DND-41 (cell line): Measurements from ENCODE around the gene SLC39A6.

Source experiments
- ATAC-seq: fragments of 200-7000 bp; cut with Tn5 transposase; 3 replicates; pipeline ENCODE4 v1.9.1; 2021; ENCODE audit warnings: low read depth; ENCODE audit not compliant: insufficient read depth
- DNase-seq: peaks from one replicate; pipeline ENCODE4 v3.0.0-alpha.2; 2020
- H2AFZ ChIP-seq: 2 replicates; pipeline ENCODE4 v1.6.0; 2012; ENCODE audit warnings: low read depth, low read length
- H3K27ac ChIP-seq: 2 replicates; pipeline ENCODE4 v1.5.1; 2012; ENCODE audit warnings: low read length, inconsistent platforms
- H3K27me3 ChIP-seq: fragments of 200-600 bp; sonication (generic); 2 replicates; pipeline ENCODE4 v1.6.0; 2012; ENCODE audit warnings: low read length, mild to moderate bottlenecking, inconsistent platforms; ENCODE audit not compliant: insufficient read depth, poor library complexity
- H3K36me3 ChIP-seq: 2 replicates; pipeline ENCODE4 v1.5.1; 2012; ENCODE audit warnings: low read length, inconsistent platforms; ENCODE audit not compliant: insufficient read depth
- H3K4me1 ChIP-seq: 2 replicates; pipeline ENCODE4 v1.5.1; 2012; ENCODE audit warnings: mild to moderate bottlenecking, low read length; ENCODE audit not compliant: insufficient read depth
- H3K4me2 ChIP-seq: 2 replicates; pipeline ENCODE4 v1.6.0; 2012; ENCODE audit warnings: mild to moderate bottlenecking, moderate library complexity, low read length, inconsistent platforms; ENCODE audit not compliant: insufficient read depth
- H3K4me3 ChIP-seq, 2 experiments: fragments of 200-600 bp in 1 of 2; shearing (Covaris generic) in 1 of 2; 2 replicates each; pipeline ENCODE4 v1.5.1; 2012 to 2016; ENCODE audit warnings: inconsistent platforms in 2 of 2, low read length in 2 of 2, mild to moderate bottlenecking in 2 of 2, low read depth in 1 of 2, moderate library complexity in 1 of 2
- H3K79me2 ChIP-seq: 2 replicates; pipeline ENCODE4 v1.6.0; 2012; ENCODE audit warnings: low read length, inconsistent platforms; ENCODE audit not compliant: insufficient read depth
- H3K9ac ChIP-seq: 2 replicates; pipeline ENCODE4 v1.6.0; 2012; ENCODE audit warnings: low read depth, mild to moderate bottlenecking, inconsistent platforms, low read length, moderate library complexity
- H3K9me3 ChIP-seq: 2 replicates; pipeline ENCODE4 v1.5.1; 2012; ENCODE audit warnings: low read length, moderate library complexity, mild to moderate bottlenecking, inconsistent platforms; ENCODE audit not compliant: insufficient read depth, severe bottlenecking
- H4K20me1 ChIP-seq: 2 replicates; pipeline ENCODE4 v1.6.0; 2012; ENCODE audit warnings: low read length; ENCODE audit not compliant: insufficient read depth
- EZH2 ChIP-seq: IDR thresholded peaks from 3 replicates; pipeline ENCODE4 v1.6.1; 2012; ENCODE audit warnings: borderline replicate concordance, low read depth, mild to moderate bottlenecking, moderate library complexity, low read length, inconsistent platforms; ENCODE audit not compliant: severe bottlenecking
- TF ChIP-seq, protein P1 (sequence below): IDR thresholded peaks from 2 replicates; pipeline ENCODE4 v1.5.1; 2012; ENCODE audit warnings: borderline replicate concordance, low read length, moderate library complexity, mild to moderate bottlenecking; ENCODE audit not compliant: poor library complexity, severe bottlenecking; ENCODE audit errors: extremely low read depth

SLC39A6 gene

DNA sequence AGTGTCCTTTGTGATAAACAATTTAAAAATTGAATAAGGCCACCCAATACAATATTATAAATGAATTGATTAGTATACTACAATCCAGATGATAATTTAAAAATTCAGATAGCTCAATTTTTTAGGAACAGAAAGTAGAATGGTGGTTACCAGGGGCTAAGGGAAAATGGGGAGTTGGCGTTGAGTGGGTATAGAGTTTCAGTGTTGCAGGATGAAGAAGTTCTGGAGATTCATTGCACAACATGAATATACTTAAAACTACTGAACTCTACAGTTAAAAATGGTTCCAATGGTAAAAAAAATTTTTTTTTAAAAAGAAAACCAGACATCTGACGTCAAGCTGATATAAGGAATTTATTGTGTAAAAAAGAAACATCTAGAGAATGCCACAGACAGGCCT lies 20.9 kb downstream of the SLC39A6 start:
- Histone ChIP-seq H3K4me1 (no peaks in the 10 kb centered on the region), H3K27me3 (no peaks in the 10 kb centered on the region), H3K9me3 (no peaks in the 10 kb centered on the region), H3K4me3 (no peak overlapping the region), H3K4me2 (no peak overlapping the region), H3K36me3 (peaks cover 32% of the 10 kb centered on the region), H4K20me1 (no peaks in the 10 kb centered on the region), H3K9ac (no peak overlapping the region), H2AFZ (no peak overlapping the region), H3K79me2 (no peaks in the 10 kb centered on the region), H3K27ac (no peak overlapping the region)
- TF ChIP-seq, protein P1, sequence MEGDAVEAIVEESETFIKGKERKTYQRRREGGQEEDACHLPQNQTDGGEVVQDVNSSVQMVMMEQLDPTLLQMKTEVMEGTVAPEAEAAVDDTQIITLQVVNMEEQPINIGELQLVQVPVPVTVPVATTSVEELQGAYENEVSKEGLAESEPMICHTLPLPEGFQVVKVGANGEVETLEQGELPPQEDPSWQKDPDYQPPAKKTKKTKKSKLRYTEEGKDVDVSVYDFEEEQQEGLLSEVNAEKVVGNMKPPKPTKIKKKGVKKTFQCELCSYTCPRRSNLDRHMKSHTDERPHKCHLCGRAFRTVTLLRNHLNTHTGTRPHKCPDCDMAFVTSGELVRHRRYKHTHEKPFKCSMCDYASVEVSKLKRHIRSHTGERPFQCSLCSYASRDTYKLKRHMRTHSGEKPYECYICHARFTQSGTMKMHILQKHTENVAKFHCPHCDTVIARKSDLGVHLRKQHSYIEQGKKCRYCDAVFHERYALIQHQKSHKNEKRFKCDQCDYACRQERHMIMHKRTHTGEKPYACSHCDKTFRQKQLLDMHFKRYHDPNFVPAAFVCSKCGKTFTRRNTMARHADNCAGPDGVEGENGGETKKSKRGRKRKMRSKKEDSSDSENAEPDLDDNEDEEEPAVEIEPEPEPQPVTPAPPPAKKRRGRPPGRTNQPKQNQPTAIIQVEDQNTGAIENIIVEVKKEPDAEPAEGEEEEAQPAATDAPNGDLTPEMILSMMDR = no peak
- no peak for TF ChIP-seq EZH2
- no peak for DNase-seq
- ATAC-seq = no peak

DNA sequence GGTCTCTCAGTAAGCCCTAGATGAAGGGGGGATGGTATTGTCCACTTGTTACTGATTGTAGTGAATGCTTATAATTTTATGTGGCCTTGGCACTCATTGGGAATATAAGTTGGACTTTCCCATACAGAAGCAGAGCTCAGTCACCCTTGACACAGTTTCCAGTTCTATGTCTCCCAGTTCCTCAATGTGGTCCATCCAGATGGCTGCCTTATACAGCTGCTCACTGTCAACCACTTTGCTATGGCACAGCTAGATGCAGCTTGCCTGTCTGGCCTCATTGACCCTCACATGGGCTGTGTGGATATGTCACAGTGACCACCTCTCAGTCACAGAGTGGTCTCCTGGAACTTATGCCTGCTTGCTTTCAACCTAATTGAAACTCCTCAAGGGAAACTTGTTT lies 21.7 kb downstream of the SLC39A6 start:
- Histone ChIP-seq H3K9me3 (no peaks in the 10 kb centered on the region), H3K79me2 (no peaks in the 10 kb centered on the region), H3K36me3 (peaks cover 26% of the 10 kb centered on the region), H3K4me3 (no peak overlapping the region), H3K27me3 (no peaks in the 10 kb centered on the region), H3K9ac (no peak overlapping the region), H3K4me1 (no peaks in the 10 kb centered on the region), H3K27ac (no peak overlapping the region), H2AFZ (no peak overlapping the region), H4K20me1 (no peaks in the 10 kb centered on the region), H3K4me2 (no peak overlapping the region)
- DNase-seq (no peak), ATAC-seq (no peak)
- TF ChIP-seq, protein P1 = no peak
- TF ChIP-seq EZH2 = no peak

DNA sequence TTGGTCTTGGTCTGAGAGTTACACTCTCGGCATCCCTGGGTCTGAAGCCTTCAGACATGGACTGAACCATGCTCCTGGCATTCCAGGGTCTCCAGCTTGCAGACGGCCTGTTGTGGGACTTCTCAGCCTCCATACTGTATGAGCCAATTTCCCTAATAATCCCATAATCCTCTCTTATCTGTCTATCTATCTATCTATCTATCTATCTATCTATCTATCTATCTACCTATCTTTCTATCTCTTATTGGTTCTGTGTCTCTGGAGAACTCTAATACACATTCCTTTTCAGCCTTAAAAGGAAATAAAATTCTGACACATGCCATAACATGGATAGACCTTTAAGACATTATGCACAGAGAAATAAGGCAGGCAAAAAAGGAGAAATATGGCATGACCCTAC lies 24.4 kb downstream of the SLC39A6 start:
- no peak overlapping the region for H2AFZ ChIP-seq
- ATAC-seq = no peak
- no peaks in the 10 kb centered on the region for H3K79me2 ChIP-seq
- H3K36me3 ChIP-seq = peaks cover 5% of the 10 kb centered on the region; the same call in 1 of the 2 replicates
- H3K27me3 ChIP-seq = no peaks in the 10 kb centered on the region
- H3K4me1 ChIP-seq = no peaks in the 10 kb centered on the region
- no peaks in the 10 kb centered on the region for H4K20me1 ChIP-seq
- no peak overlapping the region for H3K4me2 ChIP-seq
- H3K9me3 ChIP-seq = peaks cover 9% of the 10 kb centered on the region
- H3K4me3 ChIP-seq = no peak overlapping the region
- H3K27ac ChIP-seq = no peak overlapping the region
- H3K9ac ChIP-seq = no peak overlapping the region
- no peak for TF ChIP-seq EZH2
- TF ChIP-seq, protein P1 = no peak
- no peak for DNase-seq

DNA sequence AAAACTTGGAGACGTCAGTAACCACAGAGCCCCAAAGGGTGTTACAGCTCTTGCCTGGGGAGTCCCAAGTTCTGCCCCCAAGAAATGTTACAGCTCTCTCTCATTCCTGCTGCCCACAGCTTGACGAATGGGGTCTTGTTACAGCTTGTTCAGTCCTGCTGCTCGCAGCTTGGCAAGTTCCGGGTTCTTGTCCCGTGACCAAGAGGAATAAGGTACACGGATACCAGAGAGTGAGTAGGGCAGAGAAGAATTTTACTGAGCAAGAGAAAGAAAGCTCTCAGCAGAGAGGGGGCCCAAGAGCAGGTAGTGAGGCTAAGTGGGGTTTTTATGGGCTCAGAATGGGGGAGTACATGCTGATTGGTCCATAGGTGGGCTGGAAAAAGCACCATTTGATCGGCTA lies 27.2 kb downstream of the SLC39A6 start:
- Histone ChIP-seq H4K20me1 (no peaks in the 10 kb centered on the region), H2AFZ (no peak overlapping the region), H3K27me3 (no peaks in the 10 kb centered on the region), H3K4me1 (no peaks in the 10 kb centered on the region), H3K4me3 (no peak overlapping the region), H3K36me3 (no peaks in the 10 kb centered on the region), H3K9ac (no peak overlapping the region), H3K9me3 (peaks cover 9% of the 10 kb centered on the region), H3K27ac (no peak overlapping the region), H3K79me2 (no peaks in the 10 kb centered on the region), H3K4me2 (no peak overlapping the region)
- ATAC-seq (no peak), DNase-seq (no peak)
- no peak for TF ChIP-seq EZH2
- TF ChIP-seq, protein P1 = no peak
